Measurements from ENCODE around the gene PHYKPL.

- TF ChIP-seq, protein P1, sequence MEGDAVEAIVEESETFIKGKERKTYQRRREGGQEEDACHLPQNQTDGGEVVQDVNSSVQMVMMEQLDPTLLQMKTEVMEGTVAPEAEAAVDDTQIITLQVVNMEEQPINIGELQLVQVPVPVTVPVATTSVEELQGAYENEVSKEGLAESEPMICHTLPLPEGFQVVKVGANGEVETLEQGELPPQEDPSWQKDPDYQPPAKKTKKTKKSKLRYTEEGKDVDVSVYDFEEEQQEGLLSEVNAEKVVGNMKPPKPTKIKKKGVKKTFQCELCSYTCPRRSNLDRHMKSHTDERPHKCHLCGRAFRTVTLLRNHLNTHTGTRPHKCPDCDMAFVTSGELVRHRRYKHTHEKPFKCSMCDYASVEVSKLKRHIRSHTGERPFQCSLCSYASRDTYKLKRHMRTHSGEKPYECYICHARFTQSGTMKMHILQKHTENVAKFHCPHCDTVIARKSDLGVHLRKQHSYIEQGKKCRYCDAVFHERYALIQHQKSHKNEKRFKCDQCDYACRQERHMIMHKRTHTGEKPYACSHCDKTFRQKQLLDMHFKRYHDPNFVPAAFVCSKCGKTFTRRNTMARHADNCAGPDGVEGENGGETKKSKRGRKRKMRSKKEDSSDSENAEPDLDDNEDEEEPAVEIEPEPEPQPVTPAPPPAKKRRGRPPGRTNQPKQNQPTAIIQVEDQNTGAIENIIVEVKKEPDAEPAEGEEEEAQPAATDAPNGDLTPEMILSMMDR (IDR thresholded peaks at IDR 0.05; ENCODE audit: borderline replicate concordance, extremely low read depth, low read length, poor library complexity, severe bottlenecking) = no peak
- TF ChIP-seq EZH2 (IDR thresholded peaks at IDR 0.05; ENCODE audit: borderline replicate concordance, low read depth, low read length, severe bottlenecking) = no peak
These were observed 32.8 kb downstream of the PHYKPL start for GRCh38 chr5:178199581-178200434.
